ENCODE data around the gene PQBP1.

Gene PQBP1

DNA sequence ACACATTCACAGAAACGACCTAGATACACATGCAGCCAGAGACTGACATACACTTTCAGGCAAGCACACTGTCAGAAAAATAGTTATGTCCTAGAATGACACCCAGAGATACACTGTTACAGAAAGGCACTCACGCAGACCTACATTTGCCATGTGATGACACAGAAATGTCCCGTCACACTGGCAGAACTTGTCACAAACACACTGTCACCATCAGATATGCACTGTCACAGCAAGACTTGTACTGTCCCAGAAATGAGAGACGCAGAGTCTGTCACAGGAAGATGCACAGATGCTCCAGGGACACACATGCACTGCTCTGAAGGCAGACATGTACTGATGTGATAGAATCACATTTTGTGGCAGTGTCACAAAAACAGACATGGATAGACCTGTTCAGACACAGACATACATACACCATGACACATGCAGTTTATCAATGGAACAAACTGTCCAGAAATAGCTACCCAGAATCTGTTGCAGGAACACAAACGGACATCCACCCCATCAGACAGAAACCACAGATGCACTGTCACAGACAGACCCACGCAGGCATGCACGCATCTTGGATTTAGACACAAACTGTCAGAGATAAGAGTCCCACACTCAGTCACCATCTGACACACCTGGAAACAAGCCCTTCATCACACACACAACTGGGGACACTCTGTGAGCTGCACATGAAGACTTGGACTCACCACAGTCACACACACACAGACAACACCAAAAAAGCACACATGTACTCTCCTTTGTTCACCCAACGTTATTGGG lies 22.4 kb downstream of the PQBP1 start:
- in situ Hi-C loops (cut with HindIII; ENCODE audit: low sequenced_read_pairs), result no loop called here
- DNase-seq (ENCODE audit: low read depth, low spot score), result no peak
- no peak for TF ChIP-seq CTCF (IDR thresholded peaks at IDR 0.05; ENCODE audit: low read depth, low read length)
- no peak overlapping the region for H3K4me3 ChIP-seq (ENCODE audit: low read depth, low read length)

DNA sequence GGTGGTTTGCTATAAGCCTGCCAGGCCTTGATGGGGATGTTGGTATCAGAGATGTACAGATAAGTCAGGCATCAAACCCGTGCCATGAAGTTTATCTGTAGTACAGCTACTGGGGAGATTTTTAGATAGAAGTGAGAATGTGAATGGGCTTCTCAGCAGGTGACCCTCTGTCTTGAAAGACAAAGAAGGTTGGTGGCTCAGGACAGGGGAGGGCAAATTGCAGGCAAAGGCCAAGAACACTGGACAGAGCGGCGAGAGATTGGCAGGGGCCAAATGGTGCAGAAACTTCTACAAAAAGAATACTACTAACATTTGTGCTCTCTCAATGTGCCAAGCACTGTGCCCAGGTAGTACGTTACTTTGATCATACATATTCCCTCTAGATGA lies 23.0 kb downstream of the PQBP1 start:
- in situ Hi-C loops (cut with HindIII; ENCODE audit: low sequenced_read_pairs), result no loop called here
- no peak for TF ChIP-seq CTCF (IDR thresholded peaks at IDR 0.05; ENCODE audit: low read depth, low read length)
- H3K4me3 ChIP-seq (ENCODE audit: low read depth, low read length), result no peak overlapping the region
- no peak for DNase-seq (ENCODE audit: low read depth, low spot score)

GRCh38 chrX:48923771-48924170 lies 26.0 kb downstream of the PQBP1 start:
- in situ Hi-C loops (cut with HindIII; ENCODE audit: low sequenced_read_pairs), result no loop called here
- no peak for TF ChIP-seq CTCF (IDR thresholded peaks at IDR 0.05; ENCODE audit: low read depth, low read length)

DNA sequence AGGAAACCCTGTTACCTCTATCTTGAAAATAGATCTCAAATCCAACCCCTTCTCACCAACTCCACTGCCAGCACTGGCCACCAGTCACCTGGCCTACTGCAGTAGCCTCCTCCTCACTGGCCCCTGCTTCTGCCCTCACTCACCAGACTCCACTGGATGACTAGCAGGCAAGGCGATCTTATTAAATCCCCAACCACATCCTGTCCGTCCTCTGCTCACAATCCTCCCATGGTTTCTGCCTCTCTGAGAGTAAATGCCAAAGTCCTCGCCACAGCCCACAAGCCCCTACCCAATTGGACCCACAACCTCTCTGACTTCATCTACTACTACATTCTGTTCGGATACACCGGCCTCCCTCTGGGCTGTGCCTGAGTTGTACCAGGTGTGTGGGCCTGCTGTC lies 26.5 kb downstream of the PQBP1 start:
- no peak overlapping the region for H3K4me3 ChIP-seq (ENCODE audit: low read depth, low read length)
- no peak for DNase-seq (ENCODE audit: low read depth, low spot score)
- no peak for TF ChIP-seq CTCF (IDR thresholded peaks at IDR 0.05; ENCODE audit: low read depth, low read length)
- in situ Hi-C loops (cut with HindIII; ENCODE audit: low sequenced_read_pairs), result no loop called here

More at GRCh38 chrX:48923771-48924170, 26.0 kb downstream of the PQBP1 start:
- H3K4me3 ChIP-seq (ENCODE audit: low read depth, low read length), result no peak overlapping the region
- no peak for DNase-seq (ENCODE audit: low read depth, low spot score)

GRCh38 chrX:48927123-48927522 lies 29.4 kb downstream of the PQBP1 start:
- no peak for DNase-seq (ENCODE audit: low read depth, low spot score)
- H3K4me3 ChIP-seq (ENCODE audit: low read depth, low read length), result no peak overlapping the region
- in situ Hi-C loops (cut with HindIII; ENCODE audit: low sequenced_read_pairs), result no loop called here
- TF ChIP-seq CTCF (IDR thresholded peaks at IDR 0.05; ENCODE audit: low read depth, low read length), result no peak

GRCh38 chrX:48927736-48928382 lies 30.1 kb downstream of the PQBP1 start:
- H3K4me3 ChIP-seq (ENCODE audit: low read depth, low read length), result no peak overlapping the region
- in situ Hi-C loops (cut with HindIII; ENCODE audit: low sequenced_read_pairs), result no loop called here
- no peak for TF ChIP-seq CTCF (IDR thresholded peaks at IDR 0.05; ENCODE audit: low read depth, low read length)
- DNase-seq (ENCODE audit: low read depth, low spot score), result no peak

Measured in astrocyte of the spinal cord (primary cell).